AG04450 (cell line): ENCODE results near the gene SEPTIN8. TPM values are rescaled to one million over a fixed set of nuclear protein-coding genes. Genes with fewer than 3 reads are reported as not detected.

ENCODE experiments used
- CTCF ChIA-PET: fragments of 300-600, 350-600 bp; formaldehyde crosslinking; extraction: SDS; loops from one replicate; lab custom pipeline; 2022; ENCODE audit warnings: antibody characterized with exemption, inconsistent platforms; lab: Charles Lee
- POLR2A ChIA-PET: fragments of 350-600 bp; formaldehyde crosslinking; extraction: SDS; loops from one replicate; lab custom pipeline; 2021; ENCODE audit warnings: antibody characterized with exemption, inconsistent platforms; lab: Yijun Ruan, JAX
- DNase-seq: peaks from one replicate; pipeline ENCODE4 v3.0.0-alpha.2; 2011; ENCODE audit warnings: low read depth, low spot score
- H3K27ac ChIP-seq: one replicate; pipeline ENCODE4 v1.5.1; 2012; ENCODE audit warnings: low read depth, low read length, control low read depth
- H3K27me3 ChIP-seq: one replicate; pipeline ENCODE4 v1.6.0; 2012; ENCODE audit warnings: low read length; ENCODE audit not compliant: control insufficient read depth, insufficient read depth
- H3K4me3 ChIP-seq: 2 replicates; pipeline ENCODE4 v1.5.1; 2011; ENCODE audit warnings: mild to moderate bottlenecking, low read depth, low read length, control low read depth
- H3K9me3 ChIP-seq: 2 replicates; pipeline ENCODE4 v1.5.1; 2012; ENCODE audit warnings: low read length; ENCODE audit not compliant: control insufficient read depth, insufficient read depth
- CTCF ChIP-seq: IDR thresholded peaks from 2 replicates; pipeline ENCODE4 v1.5.1; 2011; ENCODE audit warnings: low read depth, low read length, control low read depth, inconsistent platforms
- polyA plus RNA-seq: library from polyadenylated mRNA; depleted of rRNA; stranded (reverse); fragments of >200 nt; gene quantifications from 2 replicates; pipeline ENCODE4 v1.2.3, GENCODE V29; 2011

Gene SEPTIN8
- polyA plus RNA-seq, 1 experiment, result 62.4 TPM

GRCh38 chr5:132742626-132743025 is 34.4 kb downstream of the SEPTIN8 start:
- Histone ChIP-seq H3K4me3 (no peak overlapping the region), H3K27me3 (peaks cover 25% of the 10 kb centered on the region), H3K27ac (no peak overlapping the region), H3K9me3 (no peaks in the 10 kb centered on the region; the same call in 1 of the 2 replicates)
- no peak for DNase-seq
- POLR2A ChIA-PET, result no interaction called here
- CTCF ChIA-PET, result no interaction called here
- no peak for TF ChIP-seq CTCF

GRCh38 chr5:132742158-132742557 is 34.9 kb downstream of the SEPTIN8 start:
- CTCF ChIA-PET, result no interaction called here
- DNase-seq, result no peak
- Histone ChIP-seq H3K9me3 (no peaks in the 10 kb centered on the region; the same call in 1 of the 2 replicates), H3K27ac (no peak overlapping the region), H3K4me3 (no peak overlapping the region), H3K27me3 (peaks cover 21% of the 10 kb centered on the region)
- TF ChIP-seq CTCF, result no peak
- POLR2A ChIA-PET, result no interaction called here

GRCh38 chr5:132739232-132739631 is 37.8 kb downstream of the SEPTIN8 start:
- no peak for DNase-seq
- TF ChIP-seq CTCF, result no peak
- Histone ChIP-seq H3K27ac (no peak overlapping the region), H3K27me3 (peaks cover 3% of the 10 kb centered on the region), H3K4me3 (no peak overlapping the region), H3K9me3 (no peaks in the 10 kb centered on the region; the same call in 1 of the 2 replicates)
- ChIA-PET POLR2A (no interaction called here), CTCF (interaction anchor here (1.7 kb wide), 1 partner anchor 81 kb away, joined by 7 read pairs; no protein-coding TSS in a partner anchor)

DNA sequence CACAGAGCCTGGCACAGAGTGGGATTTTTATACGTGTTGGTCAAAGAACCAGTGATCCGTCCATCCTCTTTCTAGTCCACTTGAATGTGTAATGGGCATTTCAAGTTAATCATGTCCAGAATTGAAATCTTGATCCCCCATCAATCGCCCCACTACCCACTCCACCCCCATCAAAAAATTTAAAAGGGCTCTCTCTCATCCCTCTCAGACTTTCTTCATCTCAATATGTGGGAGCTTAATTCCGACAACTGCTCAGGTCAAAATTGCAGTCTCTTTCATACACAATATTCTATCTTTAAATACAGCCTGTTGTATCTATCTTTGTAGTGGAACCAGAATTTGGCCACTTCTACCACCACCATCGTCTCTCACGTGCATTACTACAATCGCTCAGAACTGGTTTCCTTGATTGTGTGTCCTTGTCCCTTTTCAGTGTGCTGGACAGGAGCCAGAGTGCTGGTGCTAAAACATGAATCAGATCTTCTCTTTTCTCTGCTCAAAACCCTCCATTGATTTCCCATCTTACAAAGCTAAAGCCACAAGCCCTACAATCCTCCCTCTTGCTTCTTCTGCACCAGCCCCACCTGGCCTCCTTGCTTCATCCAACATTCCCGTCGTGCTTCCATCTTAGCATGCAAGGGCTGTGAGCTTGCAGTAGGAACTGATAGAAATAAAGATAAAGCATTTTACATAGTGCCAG is 38.9 kb downstream of the SEPTIN8 start:
- peaks cover 3% of the 10 kb centered on the region for H3K27me3 ChIP-seq
- ChIA-PET POLR2A (interaction anchor here (0.6 kb wide), 3 partner anchors 30 to 1901 kb away, joined by 3 to 4 read pairs (median 4); partner anchors contain the start of gene SLC22A5), CTCF (interaction anchor here (0.7 to 2.0 kb wide), 5 partner anchors 17 to 352 kb away, joined by 3 to 7 read pairs (median 3); partner anchors contain the start of genes GDF9 and UQCRQ)
- no peak for DNase-seq
- no peak for TF ChIP-seq CTCF
- no peak overlapping the region for H3K27ac ChIP-seq
- no peaks in the 10 kb centered on the region; the same call in 1 of the 2 replicates for H3K9me3 ChIP-seq
- H3K4me3 ChIP-seq, result peak overlapping the region; percentile 91
